GM18498 (cell line): ENCODE measurements around the gene POLR1D.
A peak's percentile ranks its signal among the peaks of the same experiment; 100 is the strongest.

Experiments
- ATAC-seq: cut with Tn5 transposase; IDR thresholded peaks from one replicate; pipeline ENCODE4 v1.9.1; 2021; ENCODE audit warnings: mild to moderate bottlenecking, moderate library complexity; ENCODE audit not compliant: unreplicated experiment

Gene POLR1D, protein sequence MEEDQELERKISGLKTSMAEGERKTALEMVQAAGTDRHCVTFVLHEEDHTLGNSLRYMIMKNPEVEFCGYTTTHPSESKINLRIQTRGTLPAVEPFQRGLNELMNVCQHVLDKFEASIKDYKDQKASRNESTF

DNA sequence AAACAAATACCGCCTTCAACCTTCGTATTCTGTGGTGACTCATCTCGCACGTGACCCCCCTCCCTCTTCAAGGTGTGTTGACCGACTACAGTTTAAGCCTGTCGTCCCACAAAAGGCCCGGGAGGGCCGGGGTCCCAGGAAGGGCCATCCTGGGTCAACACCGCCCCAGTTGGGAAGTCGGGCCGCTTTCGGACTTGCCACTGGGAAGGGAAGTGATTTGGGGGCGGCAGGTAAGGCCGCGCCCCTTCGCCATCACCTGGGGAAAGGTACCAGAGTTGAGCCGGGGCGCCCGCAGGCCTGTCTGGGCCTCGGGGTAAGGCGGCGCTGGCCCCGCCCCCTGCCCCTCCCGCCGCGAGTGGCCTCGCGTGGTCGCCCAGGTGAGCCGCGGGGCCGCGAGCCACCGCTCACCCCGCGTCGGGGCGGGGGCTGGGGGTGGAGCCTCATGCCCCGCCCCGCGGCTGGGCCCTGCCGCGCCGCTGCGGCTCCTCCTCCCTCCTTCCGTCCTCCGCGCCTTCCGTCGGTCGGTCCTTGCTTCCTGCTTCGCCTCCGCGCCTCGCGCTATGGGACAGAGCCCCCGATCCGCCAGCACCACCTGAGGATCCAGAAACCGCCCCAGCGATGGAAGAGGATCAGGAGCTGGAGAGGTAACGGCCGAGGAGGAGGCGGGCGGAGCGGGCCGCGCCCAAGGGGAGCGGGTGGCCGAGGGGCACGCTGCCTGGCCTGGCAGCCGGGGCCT lies at the start of gene POLR1D:
Gene POLR1D, plus strand, starts transcription at position 527 of the 736 bp plus-strand sequence. Its CDS starts 92 bp downstream, at position 619.
- peak; percentile 67 for ATAC-seq

DNA sequence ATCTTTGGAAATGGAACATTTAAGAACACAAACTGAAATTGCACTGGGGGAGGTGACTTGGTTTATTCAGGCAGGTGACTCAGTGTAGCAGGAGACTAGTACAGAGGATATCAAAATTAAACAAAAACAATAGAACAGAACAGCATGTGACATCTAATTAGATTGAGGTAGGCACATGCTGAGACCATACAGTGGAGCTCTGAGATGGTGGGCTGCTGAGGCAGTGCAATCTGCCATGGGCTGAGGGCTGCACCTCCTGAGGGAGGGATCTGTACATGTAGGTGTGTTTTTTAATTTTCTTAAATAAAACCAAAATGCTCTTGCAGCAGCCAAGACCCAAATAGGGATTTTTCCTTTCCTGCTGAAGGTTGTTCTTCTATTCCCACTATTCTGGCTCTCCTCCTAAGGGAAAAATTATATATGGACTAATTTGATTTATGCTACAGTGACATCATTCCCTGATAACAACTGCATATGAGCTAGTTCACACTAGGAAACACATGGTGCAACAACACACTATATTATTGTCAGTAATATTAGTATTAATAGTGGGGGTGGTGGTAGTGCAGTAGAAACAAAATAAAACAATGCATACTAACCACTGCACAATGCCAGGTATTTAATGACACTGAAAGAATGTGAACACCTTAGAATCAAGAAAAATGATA lies 49.3 kb upstream of the POLR1D start:
- no peak for ATAC-seq

- no peak for ATAC-seq
Observed at GRCh38 chr13:27573265-27573664, 48.4 kb upstream of the POLR1D start.

DNA sequence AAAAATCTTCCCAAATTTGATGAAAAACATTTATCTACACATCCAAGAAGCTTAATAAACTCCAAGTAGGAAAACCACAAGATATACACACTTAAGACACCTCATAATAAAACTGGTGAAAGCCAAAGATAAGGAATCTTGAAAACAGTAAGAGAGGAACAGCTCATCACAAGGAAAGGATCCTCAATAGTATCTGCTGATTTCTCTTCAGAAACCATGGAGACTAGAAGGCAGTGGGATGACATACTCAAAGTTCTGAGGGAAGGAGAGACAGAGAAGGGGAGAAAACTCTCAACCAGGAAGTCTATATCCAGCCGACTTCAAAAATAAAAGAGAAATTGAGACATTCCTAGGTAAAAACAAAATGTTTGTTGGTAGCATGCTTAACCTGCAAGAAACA lies 47.0 kb upstream of the POLR1D start:
- ATAC-seq: no peak

DNA sequence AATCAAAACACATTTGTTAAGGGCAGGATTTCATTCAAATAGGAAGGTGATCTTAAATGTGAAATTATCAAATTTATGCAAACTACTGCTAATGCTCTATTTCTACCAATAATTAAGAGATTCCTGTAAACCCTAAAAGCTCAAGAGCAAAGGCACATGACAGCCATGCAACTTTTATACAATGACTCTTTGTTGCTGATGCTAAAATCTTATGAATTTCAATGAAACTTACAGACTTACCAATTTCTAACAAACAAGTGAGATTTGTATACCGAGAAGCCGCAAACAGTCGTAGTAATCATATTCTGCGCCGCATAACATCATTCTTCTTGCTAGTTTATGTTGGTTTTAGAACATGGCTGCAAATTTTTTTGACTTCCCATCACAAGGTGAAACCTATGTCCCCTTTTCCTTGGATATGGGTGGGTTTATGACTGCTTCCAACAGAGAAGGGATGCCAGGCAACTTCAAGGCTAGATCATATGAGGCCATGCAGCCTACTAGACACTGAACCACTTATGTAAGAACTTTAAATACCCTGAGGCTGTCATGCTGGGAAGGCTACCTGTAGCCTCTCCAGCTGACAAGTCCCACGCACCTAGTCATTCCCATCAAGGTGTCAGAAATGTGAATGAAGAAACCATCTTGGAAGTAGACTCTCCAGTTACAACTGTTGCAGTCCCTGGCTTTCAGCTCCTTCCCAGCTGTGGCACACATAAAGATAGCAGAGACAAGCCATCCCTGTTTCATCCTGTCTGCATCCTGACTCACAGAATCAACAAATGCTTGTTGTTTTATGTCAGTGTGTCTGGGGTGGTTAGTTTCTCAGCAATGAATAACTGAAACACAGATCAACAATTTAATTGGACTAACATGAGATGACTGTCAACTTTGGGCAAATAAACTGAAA lies 43.3 kb upstream of the POLR1D start:
- no peak for ATAC-seq

GRCh38 chr13:27583645-27584044 lies 38.0 kb upstream of the POLR1D start:
- no peak for ATAC-seq

DNA sequence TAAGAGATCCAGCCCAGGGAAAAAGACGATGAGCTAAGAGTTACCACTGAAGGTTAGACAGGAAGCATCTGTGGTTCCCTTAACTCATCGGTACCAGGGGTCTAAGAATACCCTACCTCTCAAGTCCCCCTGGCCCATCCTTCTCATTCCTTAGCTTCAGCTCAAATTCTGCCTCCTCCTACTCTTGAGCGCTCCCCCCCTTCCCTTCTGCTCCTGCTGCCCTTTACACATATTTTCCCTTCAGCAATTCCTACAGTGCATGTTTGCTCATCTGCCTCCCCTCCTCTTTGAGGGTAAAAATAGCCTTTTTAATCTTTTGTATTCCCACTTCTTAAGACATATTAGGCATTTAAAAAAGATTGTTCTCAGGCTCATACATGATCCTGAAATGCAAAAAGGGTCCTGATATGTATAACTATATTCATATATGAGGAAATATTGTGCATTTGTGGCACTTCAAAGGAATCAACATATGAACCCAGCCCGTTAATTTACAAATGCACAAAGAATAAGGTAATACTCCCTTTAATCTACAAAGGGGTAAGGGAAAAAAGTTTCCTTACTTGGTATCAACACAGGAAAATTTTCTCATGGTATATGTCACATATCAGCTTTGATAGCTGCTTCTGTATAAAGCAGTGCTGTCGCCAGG lies 34.5 kb upstream of the POLR1D start:
- no peak for ATAC-seq

DNA sequence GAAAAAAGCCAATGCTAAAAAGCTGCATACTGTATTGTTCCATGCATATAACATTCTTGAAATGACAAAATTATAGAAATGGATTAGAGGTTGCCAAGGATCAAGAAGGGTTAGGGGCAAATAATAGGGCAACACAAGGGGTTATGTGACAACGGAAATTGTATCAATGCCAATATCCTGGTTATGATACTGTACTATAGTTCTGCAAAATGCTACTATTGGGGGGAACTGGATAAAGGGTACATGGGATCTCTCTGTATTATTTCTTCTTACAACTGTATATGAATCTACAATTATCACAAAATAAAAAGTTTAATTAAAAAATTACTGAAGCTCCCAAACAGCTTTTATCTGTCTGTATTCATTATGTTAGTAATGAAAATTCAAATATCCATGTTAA lies 33.3 kb upstream of the POLR1D start:
- no peak for ATAC-seq

DNA sequence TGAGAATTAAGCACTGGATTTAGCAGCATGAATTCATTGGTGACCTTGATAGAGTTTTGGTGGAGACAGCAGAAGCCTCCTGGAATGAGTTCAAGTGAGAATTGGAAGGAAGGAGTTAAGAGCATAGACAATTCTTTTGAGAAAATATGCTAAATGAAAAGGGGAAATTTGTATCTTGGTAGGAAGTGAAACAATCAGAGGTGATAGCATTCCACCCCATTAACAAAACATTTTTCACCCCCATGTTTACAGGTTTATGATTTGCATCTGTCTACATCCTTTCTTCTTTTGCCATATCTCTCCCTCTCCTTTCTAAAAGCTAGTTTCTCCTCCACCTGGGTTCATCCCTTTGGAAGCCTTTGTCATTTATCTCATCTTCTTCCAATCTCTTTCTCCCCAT lies 28.8 kb upstream of the POLR1D start:
- no peak for ATAC-seq

DNA sequence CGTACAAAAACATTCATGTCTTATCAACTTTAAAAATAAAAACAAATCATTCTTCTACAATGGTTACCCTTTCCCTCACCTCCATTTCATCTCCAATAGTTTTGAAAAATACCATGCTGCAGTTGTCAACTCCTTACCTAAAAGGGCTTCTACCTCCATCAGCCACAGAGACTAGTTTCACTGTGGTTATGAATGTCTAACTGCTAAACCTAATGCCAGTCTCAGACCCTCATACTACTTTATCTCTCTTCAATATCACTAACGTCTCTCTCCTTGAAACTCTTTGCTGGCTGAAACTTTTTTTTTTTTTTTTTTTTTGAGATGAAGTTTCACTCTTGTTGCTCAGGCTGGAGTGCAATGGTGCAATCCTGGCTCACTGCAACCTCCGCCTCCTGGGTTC lies 28.4 kb upstream of the POLR1D start:
- peak; percentile 69 for ATAC-seq

GRCh38 chr13:27595055-27595811 lies 26.5 kb upstream of the POLR1D start:
- no peak for ATAC-seq

- no peak for ATAC-seq
Observed at GRCh38 chr13:27599096-27599495, 22.6 kb upstream of the POLR1D start.

- ATAC-seq: no peak
Observed at GRCh38 chr13:27599845-27600553, 21.7 kb upstream of the POLR1D start.

- ATAC-seq: no peak
Observed at GRCh38 chr13:27600711-27601110, 21.0 kb upstream of the POLR1D start.

- ATAC-seq: no peak
Observed at GRCh38 chr13:27601208-27601607, 20.5 kb upstream of the POLR1D start.

GRCh38 chr13:27601803-27602202 lies 19.9 kb upstream of the POLR1D start:
- no peak for ATAC-seq

GRCh38 chr13:27605099-27605498 lies 16.6 kb upstream of the POLR1D start:
- no peak for ATAC-seq

DNA sequence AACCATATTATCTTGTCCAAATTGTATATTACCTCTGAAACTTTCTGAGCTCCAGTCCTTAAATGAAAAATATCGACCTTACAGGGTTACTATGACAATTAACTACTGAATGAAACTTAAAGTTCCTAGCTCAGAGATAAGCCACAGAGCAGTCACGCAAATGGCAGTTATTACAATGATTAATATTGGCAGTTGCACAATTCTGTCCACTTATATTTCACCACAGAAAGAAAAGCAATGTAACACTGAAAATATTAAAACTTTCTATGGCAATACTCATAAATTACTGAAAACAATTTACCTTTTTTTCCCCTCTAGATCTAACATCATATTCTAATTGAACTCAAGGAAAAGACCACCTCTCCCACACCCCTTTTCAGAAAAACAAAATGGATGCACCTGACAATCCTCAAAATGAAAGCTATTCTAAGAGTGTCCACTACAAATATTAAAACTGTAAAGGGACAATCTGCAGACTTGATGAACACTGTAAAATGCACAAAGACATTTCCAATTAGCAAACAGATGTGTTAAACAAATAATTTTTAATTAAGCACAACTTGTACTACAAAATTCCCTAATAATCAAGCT lies 16.0 kb upstream of the POLR1D start:
- no peak for ATAC-seq

- ATAC-seq: no peak
Observed at GRCh38 chr13:27607125-27607524, 14.6 kb upstream of the POLR1D start.
